Thyroid gland (tissue), 4 donors: ENCODE results near the gene ASCL5. TPM values are rescaled to one million over a fixed set of nuclear protein-coding genes. Genes with fewer than 3 reads are reported as not detected.

Source experiments
- DNase-seq, 2 donors: peaks; one replicate each; pipeline ENCODE4 v3.0.0-alpha.2; 2019
- H3K27ac ChIP-seq, 3 donors: fragments of 200-600 bp; sonication (generic); 1 replicate in 2 of 3; 2 replicates in 1 of 3; pipeline ENCODE4 v1.5.1; 2016 to 2019; ENCODE audit warnings: mild to moderate bottlenecking in 1 of 3, moderate library complexity in 1 of 3
- H3K27me3 ChIP-seq: fragments of 200-600 bp; sonication (generic); one replicate; pipeline ENCODE4 v1.5.1; 2019
- H3K36me3 ChIP-seq, 2 donors: fragments of 200-600 bp; sonication (generic); one replicate each; pipeline ENCODE4 v1.5.1; 2016 to 2019
- H3K4me1 ChIP-seq, 2 donors: fragments of 200-600 bp; sonication (generic); one replicate each; pipeline ENCODE4 v1.5.1; 2017 to 2019
- H3K4me3 ChIP-seq, 3 donors: fragments of 200-600 bp; sonication (generic); replicated peaks in 1 of 3; 1 replicate in 2 of 3; 2 replicates in 1 of 3; pipeline ENCODE4 v1.5.1; 2016; ENCODE audit warnings: mild to moderate bottlenecking in 1 of 3
- H3K9me3 ChIP-seq: fragments of 200-600 bp; sonication (generic); one replicate; pipeline ENCODE4 v1.5.1; 2017
- POLR2A ChIP-seq, 2 donors: fragments of 450-650 bp; IDR thresholded peaks; one replicate each; pipeline ENCODE4 v1.6.1; 2017; ENCODE audit warnings: antibody characterized with exemption in 2 of 2, mild to moderate bottlenecking in 2 of 2, moderate library complexity in 1 of 2
- WGBS, 2 donors: methylation state at CpG; one replicate each; pipeline ENCODE4 v1.1.5; 2017; 5-methylcytosine and 5-hydroxymethylcytosine counted together
- intact Hi-C: fragments of 100-400 bp; cut with DNase I; formaldehyde crosslinking; loops from one replicate; pipeline ENCODE4 v1.15.1; 2023
- total RNA-seq, 4 donors: library from RNA; depleted of rRNA; stranded (reverse); fragments of >200 nt; gene quantifications; one replicate each; pipeline ENCODE4 v1.2.3, GENCODE V29; 2016
- TF ChIP-seq, protein P1 (sequence below), 6 experiments: fragments of 200-600 bp in 3 of 6; fragments of 450-650 bp in 3 of 6; sonication (generic) in 3 of 6; IDR thresholded peaks; one replicate each; pipeline ENCODE4 v1.5.1; 2016 to 2019; ENCODE audit warnings: antibody characterized with exemption in 6 of 6, mild to moderate bottlenecking in 2 of 6, inconsistent platforms in 1 of 6, moderate library complexity in 1 of 6

The ASCL5 gene
- total RNA-seq, 4 donors from 2014 or later, result not detected

DNA sequence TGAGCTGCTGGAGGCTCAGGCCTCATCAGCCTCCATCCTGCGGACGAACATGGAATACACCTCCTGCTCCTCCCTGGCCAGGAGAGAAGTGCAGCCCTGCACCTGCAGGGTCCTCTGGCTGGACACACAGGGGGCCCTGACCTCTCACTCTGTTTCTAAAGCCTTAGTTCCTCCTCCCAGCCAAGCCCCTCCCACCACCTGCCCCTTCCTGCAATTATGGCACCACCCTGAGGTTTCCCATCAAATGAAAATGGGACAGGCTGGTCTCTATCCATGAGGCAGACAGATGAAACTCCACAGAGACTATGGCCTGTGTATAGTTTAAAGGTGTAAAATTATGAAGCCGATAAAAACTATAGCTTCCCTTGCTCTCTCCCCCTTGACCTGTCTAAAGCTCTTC lies 57.3 kb downstream of the ASCL5 start:
- H3K9me3 ChIP-seq, result no peaks in the 10 kb centered on the region
- no peak overlapping the region for H3K4me3 ChIP-seq
- WGBS, 2 donors, result 95 to 98% methylated on average over 2 to 3 of the region's 3 CpGs
- no peak for DNase-seq
- TF ChIP-seq POLR2A (IDR thresholded peaks at IDR 0.05), result no peak
- TF ChIP-seq, protein P1, sequence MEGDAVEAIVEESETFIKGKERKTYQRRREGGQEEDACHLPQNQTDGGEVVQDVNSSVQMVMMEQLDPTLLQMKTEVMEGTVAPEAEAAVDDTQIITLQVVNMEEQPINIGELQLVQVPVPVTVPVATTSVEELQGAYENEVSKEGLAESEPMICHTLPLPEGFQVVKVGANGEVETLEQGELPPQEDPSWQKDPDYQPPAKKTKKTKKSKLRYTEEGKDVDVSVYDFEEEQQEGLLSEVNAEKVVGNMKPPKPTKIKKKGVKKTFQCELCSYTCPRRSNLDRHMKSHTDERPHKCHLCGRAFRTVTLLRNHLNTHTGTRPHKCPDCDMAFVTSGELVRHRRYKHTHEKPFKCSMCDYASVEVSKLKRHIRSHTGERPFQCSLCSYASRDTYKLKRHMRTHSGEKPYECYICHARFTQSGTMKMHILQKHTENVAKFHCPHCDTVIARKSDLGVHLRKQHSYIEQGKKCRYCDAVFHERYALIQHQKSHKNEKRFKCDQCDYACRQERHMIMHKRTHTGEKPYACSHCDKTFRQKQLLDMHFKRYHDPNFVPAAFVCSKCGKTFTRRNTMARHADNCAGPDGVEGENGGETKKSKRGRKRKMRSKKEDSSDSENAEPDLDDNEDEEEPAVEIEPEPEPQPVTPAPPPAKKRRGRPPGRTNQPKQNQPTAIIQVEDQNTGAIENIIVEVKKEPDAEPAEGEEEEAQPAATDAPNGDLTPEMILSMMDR (IDR thresholded peaks at IDR 0.05), result no peak
- H3K27me3 ChIP-seq, result no peaks in the 10 kb centered on the region
- H3K4me1 ChIP-seq, result no peaks in the 10 kb centered on the region
- H3K36me3 ChIP-seq, result no peaks in the 10 kb centered on the region
- intact Hi-C loops, result no loop called here
- H3K27ac ChIP-seq, result no peak overlapping the region

- Histone ChIP-seq H3K27ac (no peak overlapping the region), H3K36me3 (no peaks in the 10 kb centered on the region), H3K4me1 (no peaks in the 10 kb centered on the region), H3K27me3 (no peaks in the 10 kb centered on the region), H3K9me3 (no peaks in the 10 kb centered on the region), H3K4me3 (no peak overlapping the region)
- intact Hi-C loops, result no loop called here
- TF ChIP-seq, protein P1 (IDR thresholded peaks at IDR 0.05), result no peak
- no peak for TF ChIP-seq POLR2A (IDR thresholded peaks at IDR 0.05)
- WGBS, 2 donors, result 58 to 73% methylated on average over 4 of the region's 4 CpGs
- no peak for DNase-seq
These were observed 58.0 kb downstream of the ASCL5 start for GRCh38 chr1:201068976-201069375.

DNA sequence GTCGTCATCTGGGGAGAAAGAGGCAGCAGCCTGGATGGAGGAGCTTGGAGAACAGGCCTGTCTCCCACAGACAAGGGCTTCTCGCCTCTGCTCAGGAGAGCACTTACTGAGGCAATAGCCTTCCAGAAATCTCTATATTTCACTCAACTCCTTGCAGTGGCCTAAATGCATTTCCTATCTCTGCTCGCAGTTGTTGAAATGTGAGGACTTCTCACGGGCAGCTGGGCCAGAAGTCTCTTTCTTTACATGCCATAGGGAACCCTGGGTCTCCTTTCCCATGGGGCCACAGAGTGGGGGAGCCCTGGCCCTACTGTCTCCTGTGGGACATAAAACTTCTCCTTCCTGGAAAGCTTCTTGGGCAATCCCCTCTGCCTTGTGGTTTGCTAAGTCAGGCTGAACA lies 60.0 kb downstream of the ASCL5 start:
- no peaks in the 10 kb centered on the region for H3K9me3 ChIP-seq
- DNase-seq, result no peak
- TF ChIP-seq, protein P1 (IDR thresholded peaks at IDR 0.05), result no peak
- TF ChIP-seq POLR2A (IDR thresholded peaks at IDR 0.05), result no peak
- intact Hi-C loops, result no loop called here
- no peaks in the 10 kb centered on the region for H3K4me1 ChIP-seq
- no peaks in the 10 kb centered on the region for H3K36me3 ChIP-seq
- no peak overlapping the region for H3K27ac ChIP-seq
- 78 to 83% methylated on average over 4 of the region's 4 CpGs for WGBS, 2 donors
- no peaks in the 10 kb centered on the region for H3K27me3 ChIP-seq
- H3K4me3 ChIP-seq, result no peak overlapping the region

DNA sequence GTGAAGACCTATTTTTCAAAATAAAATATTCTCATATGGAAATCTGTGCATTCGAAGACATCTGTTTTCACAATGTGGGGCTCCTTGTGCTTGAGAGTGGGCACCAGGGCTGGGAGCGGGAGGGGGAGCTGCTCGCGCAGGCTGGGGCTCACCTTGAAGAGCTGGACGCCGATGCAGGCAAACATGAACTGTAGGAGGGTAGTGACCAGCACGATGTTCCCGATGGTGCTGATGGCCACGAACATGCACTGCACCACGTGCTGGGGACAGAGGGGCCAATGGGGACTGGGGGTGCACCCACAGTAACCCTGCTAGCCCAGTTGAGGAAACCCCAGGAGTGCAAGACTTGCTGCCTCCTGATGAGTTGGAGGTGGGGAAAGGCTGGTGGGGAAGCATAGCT lies 61.3 kb downstream of the ASCL5 start:
- DNase-seq, result no peak
- TF ChIP-seq, protein P1 (IDR thresholded peaks at IDR 0.05), result no peak
- TF ChIP-seq POLR2A (IDR thresholded peaks at IDR 0.05), result no peak
- Histone ChIP-seq H3K36me3 (no peaks in the 10 kb centered on the region), H3K9me3 (no peaks in the 10 kb centered on the region), H3K4me1 (peaks cover 4 to 5% of the 10 kb centered on the region in 2 donors), H3K4me3 (no peak overlapping the region), H3K27me3 (no peaks in the 10 kb centered on the region), H3K27ac (no peak overlapping the region)
- 92 to 94% methylated on average over 10 of the region's 10 CpGs for whole genome bisulfite sequencing, 2 donors
- intact Hi-C loops, result no loop called here

GRCh38 chr1:201064806-201065205 lies 62.2 kb downstream of the ASCL5 start:
- H3K4me3 ChIP-seq, result no peak overlapping the region
- intact Hi-C loops, result no loop called here
- H3K27me3 ChIP-seq, result no peaks in the 10 kb centered on the region
- WGBS, 2 donors, result 79% methylated on average over 8 of the region's 8 CpGs
- TF ChIP-seq, protein P1 (IDR thresholded peaks at IDR 0.05), result no peak
- H3K36me3 ChIP-seq, result no peaks in the 10 kb centered on the region
- H3K9me3 ChIP-seq, result no peaks in the 10 kb centered on the region
- no peak overlapping the region for H3K27ac ChIP-seq
- DNase-seq, result no peak
- peaks cover 4 to 14% of the 10 kb centered on the region in 2 donors for H3K4me1 ChIP-seq

Other genes with a start within 250 kb of the ASCL5 start
- gene INAVA, start 232.3 kb downstream of the ASCL5 start, total RNA-seq, result under 1 TPM in 1 of 4 donors, not detected in 3; 0.27 TPM
- gene KIF21B, start 103.5 kb downstream of the ASCL5 start, total RNA-seq, result 1 to 10 TPM in 3 of 4 donors, under 1 TPM in 1; 0.89 to 1.5 (median 1.1) TPM
- gene CACNA1S, start 14.8 kb downstream of the ASCL5 start, total RNA-seq, result not detected
- 100 to 1,000 TPM in 3 of 4 donors, 10 to 100 TPM in 1; 88.9 to 190 (median 133) TPM for gene TMEM9, start 27.3 kb upstream of the ASCL5 start, total RNA-seq
- 10 to 100 TPM; 16.2 to 78.6 (median 33.0) TPM for gene IGFN1, start 63.6 kb upstream of the ASCL5 start, total RNA-seq
- under 1 TPM in 3 of 4 donors, not detected in 1; 0.11 to 0.94 (median 0.54) TPM for gene PKP1, start 156.3 kb upstream of the ASCL5 start, total RNA-seq